GM21619 (cell line): ENCODE data around the gene RRP15.

Experiments used
- ATAC-seq: cut with Tn5 transposase; IDR thresholded peaks from one replicate; pipeline ENCODE4 v1.9.1; 2021; ENCODE audit not compliant: unreplicated experiment

The RRP15 gene

GRCh38 chr1:218284917-218285635, at the start of gene RRP15:
Gene RRP15 (plus strand): TSS chr1:218285293. CDS start chr1:218285317, 24 bp downstream.
- ATAC-seq, result peak; percentile 99

GRCh38 chr1:218242171-218242570, 42.9 kb upstream of the RRP15 start:
- no peak for ATAC-seq

- no peak for ATAC-seq
Measured at GRCh38 chr1:218247339-218247738, 37.8 kb upstream of the RRP15 start.

GRCh38 chr1:218249338-218250140, 35.6 kb upstream of the RRP15 start:
- no peak for ATAC-seq

- no peak for ATAC-seq
Measured at GRCh38 chr1:218250492-218250891, 34.6 kb upstream of the RRP15 start.

- no peak for ATAC-seq
Measured at GRCh38 chr1:218254296-218254946, 30.7 kb upstream of the RRP15 start.

GRCh38 chr1:218255090-218255489, 30.0 kb upstream of the RRP15 start:
- ATAC-seq, result no peak

- no peak for ATAC-seq
Measured at GRCh38 chr1:218257371-218257770, 27.7 kb upstream of the RRP15 start.

GRCh38 chr1:218257971-218258370, 27.1 kb upstream of the RRP15 start:
- ATAC-seq, result no peak

- no peak for ATAC-seq
Measured at GRCh38 chr1:218259339-218259738, 25.8 kb upstream of the RRP15 start.

GRCh38 chr1:218259800-218260199, 25.3 kb upstream of the RRP15 start:
- ATAC-seq, result no peak

GRCh38 chr1:218262259-218262658, 22.8 kb upstream of the RRP15 start:
- no peak for ATAC-seq

GRCh38 chr1:218266356-218266755, 18.7 kb upstream of the RRP15 start:
- ATAC-seq, result no peak

- ATAC-seq, result no peak
Measured at GRCh38 chr1:218272366-218272765, 12.7 kb upstream of the RRP15 start.

GRCh38 chr1:218273762-218274479, 11.2 kb upstream of the RRP15 start:
- no peak for ATAC-seq

GRCh38 chr1:218274511-218274910, 10.6 kb upstream of the RRP15 start:
- ATAC-seq, result no peak

- no peak for ATAC-seq
Measured at GRCh38 chr1:218275823-218276222, 9.3 kb upstream of the RRP15 start.

- no peak for ATAC-seq
Measured at GRCh38 chr1:218281285-218281684, 3.8 kb upstream of the RRP15 start.

GRCh38 chr1:218284377-218284916, 646 bp upstream of the RRP15 start:
- no peak for ATAC-seq

GRCh38 chr1:218292515-218292914, 7.4 kb downstream of the RRP15 start:
- no peak for ATAC-seq

- no peak for ATAC-seq
Measured at GRCh38 chr1:218294546-218294945, 9.5 kb downstream of the RRP15 start.
